IPS DF 6.9 (cell line): ENCODE data around the gene MAEL.

Experiments
- DNase-seq: peaks from one replicate; pipeline ENCODE4 v3.0.0-alpha.2; 2013; ENCODE audit warnings: low read depth, low spot score
- H3K27ac ChIP-seq: one replicate; pipeline ENCODE4 v1.5.1; 2013; ENCODE audit warnings: low read length, control low read depth
- H3K27me3 ChIP-seq: 2 replicates; pipeline ENCODE4 v1.6.1; 2013; ENCODE audit warnings: mild to moderate bottlenecking, low read length; ENCODE audit not compliant: control insufficient read depth, insufficient read depth
- H3K36me3 ChIP-seq: 2 replicates; pipeline ENCODE4 v1.6.1; 2013; ENCODE audit warnings: low read length; ENCODE audit not compliant: control insufficient read depth, insufficient read depth
- H3K4me1 ChIP-seq: 2 replicates; pipeline ENCODE4 v1.6.1; 2013; ENCODE audit warnings: low read length; ENCODE audit not compliant: control insufficient read depth, insufficient read depth
- H3K4me3 ChIP-seq: 2 replicates; pipeline ENCODE4 v1.5.1; 2013; ENCODE audit warnings: mild to moderate bottlenecking, low read length
- H3K9me3 ChIP-seq: 2 replicates; pipeline ENCODE4 v1.6.1; 2013; ENCODE audit warnings: low read length, inconsistent platforms; ENCODE audit not compliant: control insufficient read depth, insufficient read depth
- WGBS: extraction: QIAGEN DNeasy Blood & Tissue Kit; methylation state at CpG from one replicate; pipeline ENCODE4 v1.1.7; 2013; ENCODE audit warnings: mixed read lengths, missing lambda C conversion rate; ENCODE audit not compliant: insufficient read length, insufficient coverage; 5-methylcytosine and 5-hydroxymethylcytosine counted together

Gene MAEL

GRCh38 chr1:167054946-167055630 lies 66.0 kb downstream of the MAEL start:
- Histone ChIP-seq H3K36me3 (no peaks in the 10 kb centered on the region), H3K4me1 (peaks cover 2% of the 10 kb centered on the region; the same call in 1 of the 2 replicates), H3K27ac (no peak overlapping the region), H3K9me3 (no peaks in the 10 kb centered on the region), H3K4me3 (no peak overlapping the region), H3K27me3 (no peaks in the 10 kb centered on the region)
- DNase-seq = no peak
- WGBS = no CpG with 5 or more reads among the region's 14 CpGs

GRCh38 chr1:167056529-167057231 lies 67.6 kb downstream of the MAEL start:
- Histone ChIP-seq H3K4me3 (no peak overlapping the region), H3K4me1 (peaks cover 2% of the 10 kb centered on the region; the same call in 1 of the 2 replicates), H3K36me3 (no peaks in the 10 kb centered on the region), H3K9me3 (no peaks in the 10 kb centered on the region), H3K27me3 (no peaks in the 10 kb centered on the region), H3K27ac (no peak overlapping the region)
- 100% methylated on average over 3 of the region's 10 CpGs for WGBS
- DNase-seq = no peak

GRCh38 chr1:167057241-167057688 lies 68.2 kb downstream of the MAEL start:
- H3K27me3 ChIP-seq = no peaks in the 10 kb centered on the region
- no peak overlapping the region for H3K27ac ChIP-seq
- H3K4me1 ChIP-seq = peaks cover 2% of the 10 kb centered on the region; the same call in 1 of the 2 replicates
- DNase-seq = no peak
- H3K4me3 ChIP-seq = no peak overlapping the region
- no peaks in the 10 kb centered on the region for H3K36me3 ChIP-seq
- no CpG with 5 or more reads among the region's 6 CpGs for WGBS
- H3K9me3 ChIP-seq = no peaks in the 10 kb centered on the region

GRCh38 chr1:167059045-167059808 lies 70.1 kb downstream of the MAEL start:
- WGBS = no CpG with 5 or more reads among the region's 17 CpGs
- peaks cover 2% of the 10 kb centered on the region; the same call in 1 of the 2 replicates for H3K4me1 ChIP-seq
- H3K4me3 ChIP-seq = no peak overlapping the region
- H3K27me3 ChIP-seq = no peaks in the 10 kb centered on the region
- H3K9me3 ChIP-seq = no peaks in the 10 kb centered on the region
- no peak overlapping the region for H3K27ac ChIP-seq
- no peaks in the 10 kb centered on the region for H3K36me3 ChIP-seq
- DNase-seq = peak; percentile 67

- Histone ChIP-seq H3K27ac (no peak overlapping the region), H3K36me3 (no peaks in the 10 kb centered on the region), H3K4me1 (peaks cover 2% of the 10 kb centered on the region; the same call in 1 of the 2 replicates), H3K9me3 (no peaks in the 10 kb centered on the region), H3K27me3 (no peaks in the 10 kb centered on the region), H3K4me3 (no peak overlapping the region)
- no peak for DNase-seq
- WGBS = no CpG with 5 or more reads among the region's 1 CpG
Measured at GRCh38 chr1:167059809-167060107, 70.7 kb downstream of the MAEL start.

- no CpG with 5 or more reads among the region's 10 CpGs for WGBS
- H3K27me3 ChIP-seq = no peaks in the 10 kb centered on the region
- no peaks in the 10 kb centered on the region for H3K36me3 ChIP-seq
- peaks cover 2% of the 10 kb centered on the region; the same call in 1 of the 2 replicates for H3K4me1 ChIP-seq
- H3K9me3 ChIP-seq = no peaks in the 10 kb centered on the region
- no peak for DNase-seq
- H3K27ac ChIP-seq = no peak overlapping the region
- H3K4me3 ChIP-seq = no peak overlapping the region
Measured at GRCh38 chr1:167060141-167061072, 71.3 kb downstream of the MAEL start.

- Histone ChIP-seq H3K27ac (no peak overlapping the region), H3K36me3 (no peaks in the 10 kb centered on the region), H3K9me3 (no peaks in the 10 kb centered on the region), H3K4me1 (peaks cover 2% of the 10 kb centered on the region; the same call in 1 of the 2 replicates), H3K27me3 (no peaks in the 10 kb centered on the region), H3K4me3 (no peak overlapping the region)
- WGBS = no CpG with 5 or more reads among the region's 3 CpGs
- DNase-seq = no peak
Measured at GRCh38 chr1:167061073-167061464, 72.0 kb downstream of the MAEL start.

GRCh38 chr1:167064621-167065020 lies 75.5 kb downstream of the MAEL start:
- WGBS = no CpG with 5 or more reads among the region's 9 CpGs
- no peak for DNase-seq
- H3K27ac ChIP-seq = no peak overlapping the region
- H3K4me3 ChIP-seq = no peak overlapping the region
- no peaks in the 10 kb centered on the region for H3K27me3 ChIP-seq
- no peaks in the 10 kb centered on the region for H3K36me3 ChIP-seq
- no peaks in the 10 kb centered on the region for H3K4me1 ChIP-seq
- no peaks in the 10 kb centered on the region for H3K9me3 ChIP-seq

GRCh38 chr1:167065471-167065870 lies 76.4 kb downstream of the MAEL start:
- WGBS = no CpG with 5 or more reads among the region's 8 CpGs
- no peaks in the 10 kb centered on the region for H3K27me3 ChIP-seq
- H3K9me3 ChIP-seq = no peaks in the 10 kb centered on the region
- DNase-seq = no peak
- no peaks in the 10 kb centered on the region for H3K36me3 ChIP-seq
- no peak overlapping the region for H3K27ac ChIP-seq
- no peak overlapping the region for H3K4me3 ChIP-seq
- H3K4me1 ChIP-seq = no peaks in the 10 kb centered on the region
